Measurements from ENCODE around the gene SLC15A3.

The SLC15A3 gene

GRCh38 chr11:60923800-60924109 is 28.2 kb downstream of the SLC15A3 start:
- Histone ChIP-seq H2AFZ (ENCODE audit: low read depth, low read length) (no peak overlapping the region), H3K4me2 (ENCODE audit: insufficient read depth, low read length) (no peak overlapping the region), H3K36me3 (ENCODE audit: insufficient read depth, low read length) (peaks cover 49% of the 10 kb centered on the region), H4K20me1 (ENCODE audit: insufficient read depth, low read length) (peaks cover 52% of the 10 kb centered on the region), H3K27ac (ENCODE audit: low read length) (no peak overlapping the region), H3K4me1 (ENCODE audit: insufficient read depth, low read length) (no peaks in the 10 kb centered on the region), H3K9me3 (ENCODE audit: insufficient read depth, low read length, severe bottlenecking) (no peaks in the 10 kb centered on the region), H3K4me3 (ENCODE audit: low read depth in 1 of 2, low read length in 2 of 2) (no peak overlapping the region), H3K79me2 (ENCODE audit: insufficient read depth, low read length) (peaks cover 8% of the 10 kb centered on the region), H3K27me3 (ENCODE audit: insufficient read depth, low read length, poor library complexity) (no peaks in the 10 kb centered on the region), H3K9ac (ENCODE audit: low read depth, low read length) (no peak overlapping the region)
- no peak for DNase-seq
- peak; percentile 29; the same call in 2 of the 3 replicates for ATAC-seq (ENCODE audit: insufficient read depth, low read depth)
- TF ChIP-seq EZH2 (IDR thresholded peaks at IDR 0.05; ENCODE audit: borderline replicate concordance, low read depth, low read length, severe bottlenecking) (no peak), CTCF (IDR thresholded peaks at IDR 0.05; ENCODE audit: borderline replicate concordance, extremely low read depth, low read length, poor library complexity, severe bottlenecking) (no peak)

- TF ChIP-seq CTCF (IDR thresholded peaks at IDR 0.05; ENCODE audit: borderline replicate concordance, extremely low read depth, low read length, poor library complexity, severe bottlenecking) = no peak
- no peak overlapping the region for H3K9ac ChIP-seq (ENCODE audit: low read depth, low read length)
- no peak for ATAC-seq (ENCODE audit: insufficient read depth, low read depth)
- no peaks in the 10 kb centered on the region for H3K9me3 ChIP-seq (ENCODE audit: insufficient read depth, low read length, severe bottlenecking)
- H3K4me2 ChIP-seq (ENCODE audit: insufficient read depth, low read length) = no peak overlapping the region
- H3K36me3 ChIP-seq (ENCODE audit: insufficient read depth, low read length) = peaks cover 52% of the 10 kb centered on the region
- H3K4me3 ChIP-seq (ENCODE audit: low read depth in 1 of 2, low read length in 2 of 2) = no peak overlapping the region
- peaks cover 56% of the 10 kb centered on the region for H4K20me1 ChIP-seq (ENCODE audit: insufficient read depth, low read length)
- DNase-seq = no peak
- no peak overlapping the region for H2AFZ ChIP-seq (ENCODE audit: low read depth, low read length)
- no peaks in the 10 kb centered on the region for H3K4me1 ChIP-seq (ENCODE audit: insufficient read depth, low read length)
- no peak overlapping the region for H3K27ac ChIP-seq (ENCODE audit: low read length)
- H3K27me3 ChIP-seq (ENCODE audit: insufficient read depth, low read length, poor library complexity) = no peaks in the 10 kb centered on the region
- peaks cover 12% of the 10 kb centered on the region for H3K79me2 ChIP-seq (ENCODE audit: insufficient read depth, low read length)
Measured at GRCh38 chr11:60923326-60923725, 28.6 kb downstream of the SLC15A3 start.

DNA sequence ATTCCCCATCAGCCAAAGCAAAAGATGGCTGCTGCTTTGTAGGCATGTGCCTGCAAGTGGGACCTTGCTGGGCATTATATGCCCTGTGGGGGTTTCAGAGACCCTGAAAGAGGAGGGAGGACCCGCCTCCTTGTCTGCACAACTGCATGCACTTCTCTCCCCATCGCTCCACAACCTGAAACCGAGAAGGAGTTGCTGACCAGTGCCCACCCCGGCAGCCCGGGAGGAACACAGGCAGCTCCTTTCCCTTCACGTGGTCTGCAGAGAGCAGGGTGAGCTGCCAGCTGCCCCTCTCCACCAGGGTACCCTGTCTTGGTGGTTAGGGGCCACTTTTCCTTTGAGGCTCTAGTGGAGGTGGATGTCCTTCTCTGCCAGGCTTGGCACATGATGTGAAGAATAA is 29.1 kb downstream of the SLC15A3 start:
- ATAC-seq (ENCODE audit: insufficient read depth, low read depth) (no peak), DNase-seq (no peak)
- H3K79me2 ChIP-seq (ENCODE audit: insufficient read depth, low read length) = peaks cover 17% of the 10 kb centered on the region
- no peak overlapping the region for H3K9ac ChIP-seq (ENCODE audit: low read depth, low read length)
- H3K27ac ChIP-seq (ENCODE audit: low read length) = no peak overlapping the region
- no peak overlapping the region for H2AFZ ChIP-seq (ENCODE audit: low read depth, low read length)
- H3K4me3 ChIP-seq (ENCODE audit: low read depth in 1 of 2, low read length in 2 of 2) = no peak overlapping the region
- H3K4me2 ChIP-seq (ENCODE audit: insufficient read depth, low read length) = no peak overlapping the region
- peaks cover 55% of the 10 kb centered on the region for H3K36me3 ChIP-seq (ENCODE audit: insufficient read depth, low read length)
- TF ChIP-seq EZH2 (IDR thresholded peaks at IDR 0.05; ENCODE audit: borderline replicate concordance, low read depth, low read length, severe bottlenecking) (no peak), CTCF (IDR thresholded peaks at IDR 0.05; ENCODE audit: borderline replicate concordance, extremely low read depth, low read length, poor library complexity, severe bottlenecking) (no peak)
- no peaks in the 10 kb centered on the region for H3K27me3 ChIP-seq (ENCODE audit: insufficient read depth, low read length, poor library complexity)
- no peaks in the 10 kb centered on the region for H3K4me1 ChIP-seq (ENCODE audit: insufficient read depth, low read length)
- H3K9me3 ChIP-seq (ENCODE audit: insufficient read depth, low read length, severe bottlenecking) = no peaks in the 10 kb centered on the region
- peaks cover 60% of the 10 kb centered on the region for H4K20me1 ChIP-seq (ENCODE audit: insufficient read depth, low read length)

DNA sequence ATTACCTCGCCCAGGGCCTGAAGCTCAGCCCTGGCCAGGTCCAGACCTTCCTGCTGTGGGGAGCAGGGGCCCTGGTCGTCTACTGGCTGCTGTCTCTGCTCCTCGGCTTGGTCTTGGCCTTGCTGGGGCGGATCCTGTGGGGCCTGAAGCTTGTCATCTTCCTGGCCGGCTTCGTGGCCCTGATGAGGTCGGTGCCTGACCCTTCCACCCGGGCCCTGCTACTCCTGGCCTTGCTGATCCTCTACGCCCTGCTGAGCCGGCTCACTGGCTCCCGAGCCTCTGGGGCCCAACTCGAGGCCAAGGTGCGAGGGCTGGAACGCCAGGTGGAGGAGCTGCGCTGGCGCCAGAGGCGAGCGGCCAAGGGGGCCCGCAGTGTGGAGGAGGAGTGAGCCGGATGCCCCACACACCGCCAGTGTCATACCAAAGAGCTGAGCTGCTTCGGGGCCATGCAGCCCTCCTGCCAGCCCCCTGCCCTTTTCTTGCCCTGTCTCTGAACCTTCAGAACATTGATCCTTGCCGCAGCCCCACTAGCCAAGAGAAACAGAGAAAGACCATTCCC is 30.1 kb downstream of the SLC15A3 start:
- H3K4me1 ChIP-seq (ENCODE audit: insufficient read depth, low read length) = peaks cover 4% of the 10 kb centered on the region; the same call in 1 of the 2 replicates
- no peak overlapping the region for H2AFZ ChIP-seq (ENCODE audit: low read depth, low read length)
- DNase-seq = no peak
- H3K27me3 ChIP-seq (ENCODE audit: insufficient read depth, low read length, poor library complexity) = no peaks in the 10 kb centered on the region
- H3K4me2 ChIP-seq (ENCODE audit: insufficient read depth, low read length) = no peak overlapping the region
- H3K9me3 ChIP-seq (ENCODE audit: insufficient read depth, low read length, severe bottlenecking) = no peaks in the 10 kb centered on the region
- H3K79me2 ChIP-seq (ENCODE audit: insufficient read depth, low read length) = peaks cover 27% of the 10 kb centered on the region
- no peak overlapping the region for H3K9ac ChIP-seq (ENCODE audit: low read depth, low read length)
- no peak overlapping the region for H3K4me3 ChIP-seq (ENCODE audit: low read depth in 1 of 2, low read length in 2 of 2)
- peaks cover 69% of the 10 kb centered on the region for H4K20me1 ChIP-seq (ENCODE audit: insufficient read depth, low read length)
- ATAC-seq (ENCODE audit: insufficient read depth, low read depth) = no peak
- no peak overlapping the region for H3K27ac ChIP-seq (ENCODE audit: low read length)
- TF ChIP-seq EZH2 (IDR thresholded peaks at IDR 0.05; ENCODE audit: borderline replicate concordance, low read depth, low read length, severe bottlenecking) (no peak), CTCF (IDR thresholded peaks at IDR 0.05; ENCODE audit: borderline replicate concordance, extremely low read depth, low read length, poor library complexity, severe bottlenecking) (no peak)
- peaks cover 55% of the 10 kb centered on the region for H3K36me3 ChIP-seq (ENCODE audit: insufficient read depth, low read length)

All from DND-41 (cell line).